Frontal cortex (tissue), 4 donors: ENCODE results near the gene NAV2. TPM values are rescaled to one million over a fixed set of nuclear protein-coding genes. Genes with fewer than 3 reads are reported as not detected.
"Not testable (repeated sequence)": the region's sequence is repeated elsewhere in the genome, so short reads cannot be mapped to it uniquely, and the experiment has no call there.

Experiments
- DNase-seq, 2 donors: peaks; one replicate each; pipeline ENCODE4 v3.0.0; 2012; ENCODE audit warnings: low spot score in 2 of 2
- FAIRE-seq: peaks from 2 replicates; lab custom pipeline; 2012; peaks lifted over from hg19 to GRCh38; lab: Jason Lieb, UNC
- total RNA-seq: library from RNA; depleted of rRNA; stranded (reverse); fragments of >200 nt; gene quantifications from one replicate; pipeline ENCODE4 v1.2.3, GENCODE V29; 2014
- donor health status: control.
- donor health status: control.
- donor health status: control.

The NAV2 gene
- total RNA-seq, 1 donor from 2014 or later: 15.5 TPM

- FAIRE-seq: no peak
Observed at GRCh38 chr11:19869946-19870589, 157.4 kb downstream of the NAV2 start.

DNA sequence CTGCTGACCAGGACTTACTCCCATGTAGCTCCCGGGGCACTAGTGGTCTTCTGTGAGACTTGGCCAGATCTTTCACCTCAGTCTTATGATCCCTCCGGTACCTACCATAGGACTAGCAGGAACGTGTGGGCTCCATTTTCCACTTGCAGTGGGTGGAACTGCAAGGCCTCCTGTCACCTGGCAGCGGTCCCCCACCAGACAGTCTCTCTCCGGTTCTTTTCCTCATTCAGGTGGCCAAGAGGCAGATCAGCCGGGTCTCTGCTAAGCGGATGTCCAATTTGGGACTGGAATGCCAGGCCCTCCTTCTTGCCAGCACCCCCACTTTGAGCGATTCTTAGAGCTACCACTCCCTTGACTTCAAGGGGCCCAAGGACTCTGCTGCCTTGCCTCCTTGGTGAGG, 158.9 kb downstream of the NAV2 start:
- DNase-seq (no peak), FAIRE-seq (no peak)

More at GRCh38 chr11:19869946-19870589, 157.4 kb downstream of the NAV2 start:
- DNase-seq: no peak

DNA sequence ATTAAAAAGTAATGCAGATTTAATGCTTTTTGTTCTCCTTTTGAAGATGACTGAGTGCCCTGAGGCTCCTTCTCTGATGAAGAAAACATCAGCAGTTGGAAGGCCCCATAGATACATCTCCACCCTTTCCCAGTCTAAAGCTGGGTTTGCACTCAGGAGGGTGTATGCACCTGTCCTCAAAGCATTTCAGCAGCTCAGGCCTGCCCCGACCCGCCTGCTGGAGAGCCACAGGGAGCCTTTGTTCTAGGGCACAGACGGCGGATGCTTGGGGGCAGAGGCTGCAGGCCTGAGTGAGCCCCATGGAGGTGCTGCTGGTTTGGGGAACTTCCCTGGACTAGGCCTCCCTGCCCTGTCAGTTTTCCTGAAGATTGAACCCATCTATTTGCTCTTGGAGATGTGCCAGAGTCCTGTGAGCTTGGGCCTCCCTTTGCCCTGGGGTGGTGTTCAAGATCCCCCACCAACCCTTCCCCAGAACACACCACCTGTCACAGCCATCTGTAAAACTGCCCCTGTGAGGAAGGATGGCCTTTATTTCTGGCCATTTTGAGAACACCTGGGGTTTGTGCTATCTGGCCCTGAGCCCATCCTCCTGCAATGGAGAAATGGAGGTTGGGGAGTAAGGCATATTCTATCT, 160.0 kb downstream of the NAV2 start:
- DNase-seq (no peak), FAIRE-seq (no peak)

- no peak for FAIRE-seq
- no peak for DNase-seq
Observed at GRCh38 chr11:19873730-19874129, 161.1 kb downstream of the NAV2 start.

DNA sequence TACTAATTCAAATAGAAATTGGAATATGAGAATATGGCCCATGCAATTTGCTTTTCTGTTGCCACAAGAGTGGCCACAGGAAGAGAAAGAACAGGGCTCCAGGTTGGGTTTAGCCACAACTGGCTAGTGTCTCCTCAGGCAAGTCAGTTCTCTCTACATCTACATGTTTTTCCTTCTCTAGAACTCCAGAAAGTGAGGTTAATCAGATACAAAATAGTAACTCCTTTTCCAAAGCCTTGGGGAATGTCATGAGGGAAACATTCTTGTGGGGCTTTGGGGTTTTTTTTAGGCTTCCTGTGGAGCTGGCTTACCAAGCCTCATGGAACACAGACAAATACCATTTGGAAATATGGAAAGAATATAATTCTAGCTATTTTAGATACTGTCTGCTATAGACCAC, 161.6 kb downstream of the NAV2 start:
- no peak for FAIRE-seq
- DNase-seq: no peak

GRCh38 chr11:19876750-19877149, 164.1 kb downstream of the NAV2 start:
- FAIRE-seq (no peak), DNase-seq (no peak)

DNA sequence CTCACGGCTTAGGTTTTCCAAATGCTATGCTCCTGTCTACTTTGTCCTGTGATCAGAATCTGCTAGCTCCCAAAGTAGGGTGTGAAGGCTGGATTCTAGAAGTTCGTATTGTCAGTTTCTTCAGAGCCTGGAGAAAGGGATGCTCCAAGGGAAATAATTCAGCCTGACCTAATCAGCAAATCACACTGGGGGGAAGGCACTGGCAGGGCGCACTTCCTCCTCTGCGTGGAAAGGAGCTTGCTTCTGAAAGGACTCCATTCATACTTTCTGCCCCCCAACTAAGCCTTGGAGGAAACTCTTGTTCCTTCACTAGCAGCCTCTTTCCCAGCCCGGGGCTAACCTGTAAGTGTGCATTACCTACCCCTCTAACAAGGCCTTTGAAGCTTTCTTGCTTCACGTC, 165.9 kb downstream of the NAV2 start:
- no peak for FAIRE-seq
- DNase-seq: no peak

- FAIRE-seq (no peak), DNase-seq (no peak)
Observed at GRCh38 chr11:19879307-19880087, 166.9 kb downstream of the NAV2 start.

DNA sequence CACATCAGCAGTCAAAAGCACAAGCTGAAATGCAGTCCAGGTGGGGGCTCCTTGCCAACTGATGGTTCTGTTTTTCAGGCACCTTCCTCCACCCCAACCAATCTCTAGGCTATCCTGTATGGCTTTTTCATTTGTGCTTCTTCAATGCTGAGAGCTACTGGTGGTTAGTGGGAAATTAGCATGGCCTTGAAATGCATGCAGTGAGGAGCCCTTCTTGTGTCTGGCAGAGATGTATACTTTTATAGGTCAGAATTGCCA, 167.4 kb downstream of the NAV2 start:
- FAIRE-seq (no peak), DNase-seq (no peak)

GRCh38 chr11:19881177-19881576, 168.5 kb downstream of the NAV2 start:
- no peak for DNase-seq
- no peak for FAIRE-seq

DNA sequence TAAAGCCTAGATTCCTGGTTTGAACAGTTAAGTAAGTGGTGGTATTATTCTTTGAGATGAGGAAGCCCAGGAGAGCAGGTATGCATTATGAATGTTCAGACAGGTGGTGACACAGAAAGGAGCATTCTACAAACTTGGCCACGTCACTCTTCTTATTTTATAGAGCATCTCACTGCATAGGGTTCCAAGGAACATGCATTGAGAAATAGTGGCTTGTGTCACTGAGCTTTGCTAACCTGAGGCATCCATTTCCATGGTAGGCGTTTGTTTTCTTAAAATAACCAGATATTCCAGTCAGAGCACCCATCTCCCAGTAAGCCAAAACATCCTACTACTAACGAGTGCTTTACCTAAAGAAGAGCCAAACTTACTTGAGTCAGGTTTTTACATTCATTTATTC, 169.7 kb downstream of the NAV2 start:
- no peak for DNase-seq
- no peak for FAIRE-seq

DNA sequence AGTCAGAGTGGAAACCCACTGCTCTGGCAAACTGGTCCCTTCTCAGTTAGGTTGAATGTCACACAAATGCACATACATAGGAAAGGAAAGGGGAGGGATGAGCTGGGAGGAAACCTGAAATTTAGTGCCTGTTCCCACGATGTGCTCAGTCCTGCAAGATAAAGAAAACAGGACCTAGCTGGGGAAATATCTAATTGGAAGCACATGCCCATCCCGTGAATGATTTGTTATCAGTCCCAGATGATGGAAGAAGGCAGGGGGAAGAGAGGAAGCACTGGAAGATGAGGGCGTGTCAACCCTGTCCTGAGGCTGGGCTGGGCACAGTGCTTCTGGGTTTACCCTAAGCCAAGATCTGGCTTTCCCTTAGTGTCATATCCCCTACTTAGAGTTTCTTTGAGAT, 173.9 kb downstream of the NAV2 start:
- FAIRE-seq (no peak), DNase-seq (no peak)

DNA sequence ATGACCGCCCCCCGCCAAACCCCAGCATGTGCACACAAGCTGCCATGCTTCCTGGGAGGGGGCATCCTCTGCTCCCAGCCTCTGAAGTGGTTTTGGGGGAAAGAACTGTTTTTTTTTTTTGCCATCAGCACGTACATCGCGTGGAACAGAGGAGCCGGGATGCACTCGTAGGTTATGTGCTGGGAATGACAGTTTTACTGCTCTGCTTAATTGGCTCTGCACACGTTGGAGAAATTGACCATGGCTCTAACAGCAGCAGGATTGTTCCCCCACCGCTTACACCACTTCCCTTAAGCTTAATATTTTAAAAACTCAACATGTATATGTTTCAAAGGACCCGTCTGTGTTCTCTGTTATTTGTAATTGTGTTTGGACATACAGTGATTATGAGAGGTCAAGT, 175.2 kb downstream of the NAV2 start:
- FAIRE-seq (no peak), DNase-seq (no peak)

DNA sequence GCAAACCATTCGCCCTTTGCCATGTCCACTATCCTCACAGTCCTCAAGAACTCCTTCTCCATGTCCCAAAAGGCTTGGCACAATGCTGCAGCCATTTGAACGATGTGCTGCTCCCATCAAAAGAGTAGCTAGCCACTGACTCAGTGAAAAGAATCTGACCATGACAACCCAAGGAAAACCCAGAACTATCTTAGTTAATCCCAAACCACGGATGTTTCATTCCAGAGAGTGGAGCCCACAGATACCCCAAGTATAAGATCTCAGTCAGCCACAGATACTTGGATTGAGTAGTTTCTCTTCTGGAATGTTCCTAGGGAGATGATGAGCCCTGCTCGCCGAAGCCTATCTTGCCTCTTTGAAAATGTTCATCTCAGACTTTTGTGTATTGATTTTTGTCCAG, 176.9 kb downstream of the NAV2 start:
- FAIRE-seq (no peak), DNase-seq (no peak)

DNA sequence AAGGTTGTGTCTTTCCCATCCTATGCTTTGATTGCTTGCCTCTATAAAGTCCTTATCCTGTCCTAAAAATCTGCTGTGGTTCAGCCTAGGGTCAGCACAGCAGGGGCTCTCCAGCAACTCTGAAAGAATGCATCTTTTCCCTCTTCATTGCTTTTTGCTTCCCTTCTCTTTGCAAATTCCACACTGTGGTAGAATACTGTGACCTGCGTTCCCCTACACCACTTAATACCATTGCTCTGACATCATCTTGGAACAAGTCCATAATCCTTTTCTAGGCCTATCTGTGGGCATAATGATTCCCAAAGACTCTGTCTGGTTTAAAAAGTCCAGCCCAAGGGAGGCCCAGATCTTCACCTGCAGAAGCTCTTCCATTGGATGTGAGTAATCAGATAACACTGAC, 177.7 kb downstream of the NAV2 start:
- FAIRE-seq (no peak), DNase-seq (no peak)

- DNase-seq (no peak), FAIRE-seq (no peak)
Observed at GRCh38 chr11:19891022-19891421, 178.4 kb downstream of the NAV2 start.

DNA sequence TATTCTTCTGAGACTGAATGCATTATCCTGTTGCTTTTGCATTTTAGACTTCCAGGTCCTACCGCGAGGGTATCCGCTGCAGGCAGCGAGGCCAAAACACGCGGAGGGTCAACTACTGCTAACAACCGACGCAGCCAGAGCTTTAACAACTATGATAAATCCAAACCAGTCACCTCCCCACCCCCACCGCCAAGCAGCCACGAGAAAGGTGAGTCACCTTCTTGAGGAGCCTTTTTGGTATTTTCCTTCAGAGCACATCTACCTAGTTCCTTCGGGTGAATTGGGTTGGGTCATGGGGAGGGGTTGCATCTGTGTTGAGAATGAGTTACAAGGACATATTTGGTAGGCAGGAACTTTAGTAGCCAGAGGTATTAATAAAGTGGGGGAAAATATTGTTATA, 179.8 kb downstream of the NAV2 start:
- FAIRE-seq (no peak), DNase-seq (no peak)

DNA sequence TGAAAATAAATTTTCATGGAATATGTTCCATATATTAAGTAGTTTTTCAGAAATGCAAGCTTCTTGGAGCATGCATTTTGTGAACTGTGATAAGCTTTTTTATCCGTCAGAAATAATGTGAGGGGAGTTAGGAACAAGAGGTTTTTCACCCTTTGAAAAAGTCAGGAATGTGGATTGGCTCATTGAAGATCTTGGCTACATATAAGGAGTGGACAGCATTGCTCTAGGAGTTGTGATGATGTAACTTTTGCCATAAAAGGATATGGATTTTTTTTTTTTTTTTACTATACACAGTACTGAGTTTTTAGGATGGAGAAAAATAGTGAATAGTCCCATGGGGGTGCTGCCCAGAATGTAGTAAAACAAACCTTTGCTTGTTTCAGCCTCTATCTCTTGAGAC, 180.2 kb downstream of the NAV2 start:
- no peak for FAIRE-seq

GRCh38 chr11:19894404-19894803, 181.8 kb downstream of the NAV2 start:
- FAIRE-seq (no peak), DNase-seq (no peak)

More for the DNA sequence above, 180.2 kb downstream of the NAV2 start:
- no peak for DNase-seq

DNA sequence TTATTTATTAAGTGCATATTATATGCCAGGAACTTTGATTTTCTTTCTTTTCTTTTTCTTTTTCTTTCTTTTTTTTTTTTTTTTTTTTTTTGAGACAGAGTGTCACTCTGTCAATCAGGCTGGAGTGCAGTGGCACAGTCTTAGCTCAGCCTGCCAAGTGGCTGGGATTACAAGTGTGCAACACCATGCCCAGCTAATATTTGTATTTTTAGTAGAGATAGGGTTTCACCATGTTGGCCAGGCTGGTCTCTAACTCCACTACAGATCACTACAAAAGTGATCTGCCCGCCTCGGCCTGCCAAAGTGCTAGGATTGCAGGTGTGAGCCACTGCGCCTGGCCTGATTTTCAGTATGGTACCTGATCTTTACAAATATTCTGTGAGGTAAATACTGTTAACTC, 182.4 kb downstream of the NAV2 start:
- FAIRE-seq, DNase-seq: not testable (repeated sequence)

- FAIRE-seq (no peak), DNase-seq (no peak)
Observed at GRCh38 chr11:19895776-19896175, 183.1 kb downstream of the NAV2 start.
